K562 (cell line): ENCODE results near the gene CPED1. TPM values are rescaled to one million over a fixed set of nuclear protein-coding genes. Genes with fewer than 3 reads are reported as not detected.

Experiments used
- CCNT2 ChIP-seq: IDR thresholded peaks from 2 replicates; pipeline ENCODE4 v1.6.1; 2011; ENCODE audit warnings: borderline replicate concordance, low read depth, mild to moderate bottlenecking, moderate library complexity, mixed read lengths, low read length; ENCODE audit not compliant: insufficient read length; ENCODE audit errors: extremely low read depth
- DACH1 ChIP-seq: fragments of 450-650 bp; IDR thresholded peaks from 2 replicates; pipeline ENCODE4 v1.6.1; 2018; ENCODE audit not compliant: partially characterized antibody
- DNMT1 ChIP-seq: fragments of 450-650 bp; IDR thresholded peaks from 2 replicates; pipeline ENCODE4 v1.6.1; 2016; ENCODE audit warnings: antibody characterized with exemption, mild to moderate bottlenecking
- FOXA1 ChIP-seq: fragments of 450-650 bp; IDR thresholded peaks from 2 replicates; pipeline ENCODE4 v1.6.1; 2016; ENCODE audit warnings: mild to moderate bottlenecking, borderline replicate concordance
- GMEB1 ChIP-seq: fragments of 250-450 bp; sonication (Bioruptor Pico); IDR thresholded peaks from 2 replicates; pipeline ENCODE4 v1.4.0; 2020; ENCODE audit warnings: mild to moderate bottlenecking
- HNRNPK ChIP-seq: fragments of 200-400 bp; formaldehyde crosslinking; IDR thresholded peaks from one replicate; pipeline ENCODE4 v1.6.1; 2018; ENCODE audit warnings: mild to moderate bottlenecking, low read depth, low read length; ENCODE audit not compliant: poor library complexity, severe bottlenecking
- KLF16 ChIP-seq: IDR thresholded peaks from 2 replicates; pipeline ENCODE4 v1.6.1; 2016; ENCODE audit warnings: antibody characterized with exemption
- LCOR ChIP-seq: sonication (generic); formaldehyde crosslinking; IDR thresholded peaks from 2 replicates; pipeline ENCODE4 v1.8.0; 2022; ENCODE audit warnings: mild to moderate bottlenecking, missing genetic modification reagents
- MAFK ChIP-seq: IDR thresholded peaks from 2 replicates; pipeline ENCODE4 v1.6.1; 2011; ENCODE audit warnings: low read length, improper control_type of control experiment
- RCOR1 ChIP-seq, 2 experiments: IDR thresholded peaks; 2 replicates each; pipeline ENCODE4 v1.6.1; 2012; ENCODE audit warnings: low read depth in 2 of 2, low read length in 2 of 2, borderline replicate concordance in 1 of 2, improper control_type of control experiment in 1 of 2
- SMAD2 ChIP-seq: fragments of 150-350 bp; IDR thresholded peaks from 2 replicates; pipeline ENCODE4 v1.6.1; 2014; ENCODE audit warnings: low read depth, mild to moderate bottlenecking, low read length
- SMAD4 ChIP-seq: fragments of 250-450 bp; sonication (Bioruptor Pico); conservative IDR thresholded peaks from 2 replicates; pipeline ENCODE4 v1.8.0; 2021; ENCODE audit warnings: inconsistent platforms, mild to moderate bottlenecking, moderate library complexity
- SNIP1 ChIP-seq: fragments of 450-650 bp; IDR thresholded peaks from 2 replicates; pipeline ENCODE4 v1.7.1; 2017; ENCODE audit warnings: low read depth, mild to moderate bottlenecking
- SOX6 ChIP-seq: fragments of 450-650 bp; IDR thresholded peaks from 2 replicates; pipeline ENCODE4 v1.6.1; 2014; ENCODE audit warnings: mild to moderate bottlenecking
- SRSF3 ChIP-seq: fragments of 200-400 bp; formaldehyde crosslinking; IDR thresholded peaks from 2 replicates; pipeline ENCODE4 v1.6.1; 2016; ENCODE audit warnings: mild to moderate bottlenecking, low read length, moderate library complexity; ENCODE audit not compliant: insufficient read depth
- TCF3 ChIP-seq: sonication (generic); formaldehyde crosslinking; IDR thresholded peaks from 2 replicates; pipeline ENCODE4 v1.4.0; 2020; ENCODE audit warnings: mild to moderate bottlenecking, missing genetic modification reagents
- ZNF124 ChIP-seq: sonication (generic); formaldehyde crosslinking; IDR thresholded peaks from 2 replicates; pipeline ENCODE4 v1.8.1; 2022; ENCODE audit warnings: missing genetic modification reagents
- ZNF280B ChIP-seq: fragments of 250-450 bp; sonication (Bioruptor Pico); IDR thresholded peaks from 2 replicates; pipeline ENCODE4 v1.5.1; 2021; ENCODE audit warnings: mild to moderate bottlenecking
- polyA plus RNA-seq, 8 experiments: library from polyadenylated mRNA; depleted of rRNA in 4 of 8; stranded (reverse) in 5 of 8; unstranded in 3 of 8; fragments of >200 nt; fragmentation: Nextera tagmentation in 2 of 8; fragmentation: Illumina TruSeq in 1 of 8; extraction: Ambion mirVana in 2 of 8; extraction: Trizol in 1 of 8; gene quantifications; 2 replicates each; pipeline versions ENCODE4 v1.2.1 to v1.2.3, GENCODE V29; 2011 to 2014; ENCODE audit warnings: inconsistent platforms in 1 of 8, missing spikeins in 1 of 8
- total RNA-seq, 7 experiments: library from RNA; depleted of rRNA in 6 of 7; stranded (reverse); fragments of >200 nt in 6 of 7; fragmentation: Illumina TruSeq in 2 of 7; extraction: Trizol in 2 of 7; gene quantifications; 2 replicates each; pipeline versions ENCODE4 v1.2.1 to v1.2.3, GENCODE V29; 2011 to 2021; ENCODE audit warnings: low replicate concordance in 1 of 7
- TF ChIP-seq, protein P1 (sequence below): sonication (generic); formaldehyde crosslinking; IDR thresholded peaks from 2 replicates; pipeline ENCODE4 v1.8.1; 2023; ENCODE audit warnings: mild to moderate bottlenecking, missing genetic modification reagents
- TF ChIP-seq, protein P2 (sequence below), 2 experiments: fragments of 450-650 bp in 1 of 2; IDR thresholded peaks; 2 replicates each; pipeline ENCODE4 v1.6.1; 2011 to 2017; ENCODE audit warnings: low read depth in 2 of 2, antibody characterized with exemption in 1 of 2, borderline replicate concordance in 1 of 2, low read length in 1 of 2, mild to moderate bottlenecking in 1 of 2, mixed read lengths in 1 of 2; ENCODE audit not compliant: control insufficient read depth in 1 of 2

The CPED1 gene
- total and polyA plus RNA-seq, 9 of the 15 experiments (the other 6 are each of a cell fraction or from before 2014, with no cell fraction given) = 195 to 393 (median 290) TPM

DNA sequence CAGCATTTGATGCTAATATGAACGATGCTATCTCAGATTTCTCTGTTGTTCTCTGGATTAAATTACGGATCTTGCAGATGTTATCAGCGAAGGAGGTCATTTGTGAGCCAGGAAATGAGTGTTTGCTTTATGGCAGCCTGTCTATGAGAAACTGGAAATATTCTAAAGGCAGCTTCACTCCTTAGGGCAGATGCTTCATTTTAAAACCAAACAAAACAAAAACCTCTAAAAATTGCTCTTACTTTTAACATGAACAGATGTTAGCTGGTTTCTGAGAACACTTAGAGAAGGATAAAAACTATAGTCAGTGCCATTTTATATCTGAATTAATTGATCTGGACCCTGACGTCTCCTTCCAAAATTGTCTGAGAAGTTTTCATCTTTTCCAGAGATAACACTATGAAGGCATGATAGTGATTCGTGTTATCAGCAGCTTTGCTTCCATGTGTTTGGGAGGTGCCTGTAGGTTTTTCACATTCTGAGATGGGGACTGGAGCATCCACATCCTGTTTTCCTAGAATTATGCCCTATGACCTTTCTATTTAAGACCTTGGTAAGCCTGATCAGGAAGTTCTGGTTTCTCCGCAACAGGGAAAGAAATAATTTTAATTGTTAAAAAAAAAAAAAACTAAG, 53.1 kb downstream of the CPED1 start (continued):
- no peak for TF ChIP-seq GMEB1 (CRISPR knock-in tag)
- TF ChIP-seq CCNT2 = peak; percentile 53
- 0 out of 2 replicates have a peak, but pooled peaks have one; percentile 1 for TF ChIP-seq MAFK
- no peak for TF ChIP-seq DACH1
- TF ChIP-seq SRSF3 = no peak
- no peak for TF ChIP-seq FOXA1
- TF ChIP-seq SMAD2 = no peak
- TF ChIP-seq SMAD4 (CRISPR knock-in tag) = peak; percentile 82
- no peak for TF ChIP-seq SNIP1
- no peak for TF ChIP-seq DNMT1
- TF ChIP-seq ZNF280B (CRISPR knock-in tag) = no peak
- TF ChIP-seq SOX6 = peak; percentile 92
- no peak for TF ChIP-seq KLF16
- TF ChIP-seq ZNF124 (CRISPR knock-in tag) = no peak
- no peak for TF ChIP-seq LCOR
- TF ChIP-seq RCOR1 (IDR thresholded peaks at IDR 0.05; ENCODE audit: borderline replicate concordance in 1 of 2, low read depth in 2 of 2, low read length in 2 of 2) = peak in 1 of 2 experiments; percentile 83; a peak in 2 of 4 replicates
- no peak for TF ChIP-seq HNRNPK
- TF ChIP-seq, protein P1, sequence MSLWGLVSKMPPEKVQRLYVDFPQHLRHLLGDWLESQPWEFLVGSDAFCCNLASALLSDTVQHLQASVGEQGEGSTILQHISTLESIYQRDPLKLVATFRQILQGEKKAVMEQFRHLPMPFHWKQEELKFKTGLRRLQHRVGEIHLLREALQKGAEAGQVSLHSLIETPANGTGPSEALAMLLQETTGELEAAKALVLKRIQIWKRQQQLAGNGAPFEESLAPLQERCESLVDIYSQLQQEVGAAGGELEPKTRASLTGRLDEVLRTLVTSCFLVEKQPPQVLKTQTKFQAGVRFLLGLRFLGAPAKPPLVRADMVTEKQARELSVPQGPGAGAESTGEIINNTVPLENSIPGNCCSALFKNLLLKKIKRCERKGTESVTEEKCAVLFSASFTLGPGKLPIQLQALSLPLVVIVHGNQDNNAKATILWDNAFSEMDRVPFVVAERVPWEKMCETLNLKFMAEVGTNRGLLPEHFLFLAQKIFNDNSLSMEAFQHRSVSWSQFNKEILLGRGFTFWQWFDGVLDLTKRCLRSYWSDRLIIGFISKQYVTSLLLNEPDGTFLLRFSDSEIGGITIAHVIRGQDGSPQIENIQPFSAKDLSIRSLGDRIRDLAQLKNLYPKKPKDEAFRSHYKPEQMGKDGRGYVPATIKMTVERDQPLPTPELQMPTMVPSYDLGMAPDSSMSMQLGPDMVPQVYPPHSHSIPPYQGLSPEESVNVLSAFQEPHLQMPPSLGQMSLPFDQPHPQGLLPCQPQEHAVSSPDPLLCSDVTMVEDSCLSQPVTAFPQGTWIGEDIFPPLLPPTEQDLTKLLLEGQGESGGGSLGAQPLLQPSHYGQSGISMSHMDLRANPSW (CRISPR knock-in tag) = no peak
- peak; percentile 69 for TF ChIP-seq TCF3 (CRISPR knock-in tag)
- TF ChIP-seq, protein P2, sequence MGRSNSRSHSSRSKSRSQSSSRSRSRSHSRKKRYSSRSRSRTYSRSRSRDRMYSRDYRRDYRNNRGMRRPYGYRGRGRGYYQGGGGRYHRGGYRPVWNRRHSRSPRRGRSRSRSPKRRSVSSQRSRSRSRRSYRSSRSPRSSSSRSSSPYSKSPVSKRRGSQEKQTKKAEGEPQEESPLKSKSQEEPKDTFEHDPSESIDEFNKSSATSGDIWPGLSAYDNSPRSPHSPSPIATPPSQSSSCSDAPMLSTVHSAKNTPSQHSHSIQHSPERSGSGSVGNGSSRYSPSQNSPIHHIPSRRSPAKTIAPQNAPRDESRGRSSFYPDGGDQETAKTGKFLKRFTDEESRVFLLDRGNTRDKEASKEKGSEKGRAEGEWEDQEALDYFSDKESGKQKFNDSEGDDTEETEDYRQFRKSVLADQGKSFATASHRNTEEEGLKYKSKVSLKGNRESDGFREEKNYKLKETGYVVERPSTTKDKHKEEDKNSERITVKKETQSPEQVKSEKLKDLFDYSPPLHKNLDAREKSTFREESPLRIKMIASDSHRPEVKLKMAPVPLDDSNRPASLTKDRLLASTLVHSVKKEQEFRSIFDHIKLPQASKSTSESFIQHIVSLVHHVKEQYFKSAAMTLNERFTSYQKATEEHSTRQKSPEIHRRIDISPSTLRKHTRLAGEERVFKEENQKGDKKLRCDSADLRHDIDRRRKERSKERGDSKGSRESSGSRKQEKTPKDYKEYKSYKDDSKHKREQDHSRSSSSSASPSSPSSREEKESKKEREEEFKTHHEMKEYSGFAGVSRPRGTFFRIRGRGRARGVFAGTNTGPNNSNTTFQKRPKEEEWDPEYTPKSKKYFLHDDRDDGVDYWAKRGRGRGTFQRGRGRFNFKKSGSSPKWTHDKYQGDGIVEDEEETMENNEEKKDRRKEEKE (IDR thresholded peaks at IDR 0.05; ENCODE audit: borderline replicate concordance in 1 of 2, control insufficient read depth in 1 of 2, low read depth in 2 of 2, low read length in 1 of 2) = no peak
